Heart left ventricle (tissue), 13 donors: ENCODE results near the gene PLEKHG4B.

Source experiments
- POLR2A ChIP-seq, 2 donors: fragments of 450-650 bp; IDR thresholded peaks; one replicate each; pipeline ENCODE4 v1.6.1; 2017; ENCODE audit warnings: antibody characterized with exemption in 2 of 2, mild to moderate bottlenecking in 2 of 2, moderate library complexity in 2 of 2
- TF ChIP-seq, protein P1 (sequence below), 12 donors: fragments of 200-600 bp; sonication (generic) in 4 of 12; IDR thresholded peaks; one replicate each; pipeline versions ENCODE4 v1.5.0 to v1.8.0; 2018 to 2022; ENCODE audit warnings: antibody characterized with exemption in 12 of 12, mild to moderate bottlenecking in 5 of 12
- donor health status: ischemic (EF 13 %, LVEDD 7.1; RV severe dilation, severe dysfunction).
- donor health status: DM: no; HTN: yes; CAD: no.
- donor health status: DM: no; HTN: no; CAD: no.
- donor health status: ischemic (EF 25% LVEDD 6.9; RV normal size, moderate dysfunction).
- donor health status: ischemic (EF 25% LVEDD 5.7; RV mildly dilated, moderate dysfunction).
- donor health status: ischemic (EF 35%, LVEDD 5.7; RV mildly dilated, moderate dysfunction).
- donor health status: nonischemic (EF 11% LVEDD 7.7; RV severe dilation, severe dysfunction).
- donor health status: DM: yes; HTN: yes; CAD: no.
- donor health status: PGD.
- donor health status: ischemic (EF 29% LVEDD 5.4; RV normal size, mild dysfunction).
- donor health status: nonischemic (EF 23%, LVEDD 6.1; RV moderate dilation, normal function).

DNA sequence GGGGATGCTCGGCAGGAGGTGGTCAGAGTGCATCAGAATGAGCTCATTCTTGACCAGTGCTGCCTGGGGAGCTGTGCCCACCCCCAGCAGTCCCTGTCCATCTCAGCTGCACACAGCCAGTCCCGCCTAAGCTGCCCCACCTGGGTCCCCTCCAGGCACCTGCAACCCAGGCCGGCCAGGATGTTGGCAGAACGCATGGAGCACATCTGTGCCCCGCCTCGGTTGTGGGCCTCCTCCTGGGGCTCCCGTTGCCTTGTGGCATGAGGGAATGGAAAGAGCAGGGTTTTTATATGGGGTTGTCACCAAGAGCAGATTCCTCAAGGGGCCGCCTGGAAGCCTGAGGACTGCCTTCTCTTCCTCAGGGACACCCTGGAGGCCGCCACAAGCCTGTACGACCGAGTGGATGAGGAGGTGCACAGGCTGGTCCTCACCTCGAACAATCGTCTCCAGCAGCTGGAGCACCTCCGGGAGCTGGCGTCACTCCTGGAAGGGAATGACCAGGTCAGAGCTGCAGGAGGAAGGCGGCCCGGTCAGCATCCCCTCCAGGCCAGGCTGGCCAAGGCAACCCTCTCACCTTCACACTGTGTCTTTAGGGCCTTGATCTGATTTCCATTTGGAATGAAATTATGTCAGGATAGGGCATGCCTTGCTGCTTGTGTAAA, 64.6 kb downstream of the PLEKHG4B start:
- TF ChIP-seq, protein P1, sequence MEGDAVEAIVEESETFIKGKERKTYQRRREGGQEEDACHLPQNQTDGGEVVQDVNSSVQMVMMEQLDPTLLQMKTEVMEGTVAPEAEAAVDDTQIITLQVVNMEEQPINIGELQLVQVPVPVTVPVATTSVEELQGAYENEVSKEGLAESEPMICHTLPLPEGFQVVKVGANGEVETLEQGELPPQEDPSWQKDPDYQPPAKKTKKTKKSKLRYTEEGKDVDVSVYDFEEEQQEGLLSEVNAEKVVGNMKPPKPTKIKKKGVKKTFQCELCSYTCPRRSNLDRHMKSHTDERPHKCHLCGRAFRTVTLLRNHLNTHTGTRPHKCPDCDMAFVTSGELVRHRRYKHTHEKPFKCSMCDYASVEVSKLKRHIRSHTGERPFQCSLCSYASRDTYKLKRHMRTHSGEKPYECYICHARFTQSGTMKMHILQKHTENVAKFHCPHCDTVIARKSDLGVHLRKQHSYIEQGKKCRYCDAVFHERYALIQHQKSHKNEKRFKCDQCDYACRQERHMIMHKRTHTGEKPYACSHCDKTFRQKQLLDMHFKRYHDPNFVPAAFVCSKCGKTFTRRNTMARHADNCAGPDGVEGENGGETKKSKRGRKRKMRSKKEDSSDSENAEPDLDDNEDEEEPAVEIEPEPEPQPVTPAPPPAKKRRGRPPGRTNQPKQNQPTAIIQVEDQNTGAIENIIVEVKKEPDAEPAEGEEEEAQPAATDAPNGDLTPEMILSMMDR (IDR thresholded peaks at IDR 0.05) = no peak
- TF ChIP-seq POLR2A (IDR thresholded peaks at IDR 0.05) = no peak
